K562 (cell line): ENCODE data around the gene HSD17B1. TPM values are rescaled to one million over a fixed set of nuclear protein-coding genes. Genes with fewer than 3 reads are reported as not detected.

Source experiments
- AFF1 ChIP-seq, 2 experiments: fragments of 450-650 bp; IDR thresholded peaks; 2 replicates each; pipeline ENCODE4 v1.6.1; 2018; ENCODE audit warnings: mild to moderate bottlenecking in 2 of 2, low read depth in 1 of 2; ENCODE audit not compliant: partially characterized antibody in 2 of 2
- ARNT ChIP-seq, 2 experiments: fragments of 450-650 bp; IDR thresholded peaks; 2 replicates each; pipeline ENCODE4 v1.6.1; 2016; ENCODE audit warnings: mild to moderate bottlenecking in 1 of 2
- GATAD2A ChIP-seq: fragments of 450-650 bp; IDR thresholded peaks from 2 replicates; pipeline ENCODE4 v1.6.1; 2017
- MAFF ChIP-seq: IDR thresholded peaks from 2 replicates; pipeline ENCODE4 v1.6.1; 2012; ENCODE audit warnings: low read length, improper control_type of control experiment
- MAZ ChIP-seq, 2 experiments: fragments of 450-650 bp in 1 of 2; sonication (generic) in 1 of 2; formaldehyde crosslinking; IDR thresholded peaks in 1 of 2; conservative IDR thresholded peaks in 1 of 2; 2 replicates each; pipeline versions ENCODE4 v1.4.0 to v1.5.0; 2020; ENCODE audit warnings: mild to moderate bottlenecking in 1 of 2, missing genetic modification reagents in 1 of 2
- MLLT1 ChIP-seq, 2 experiments: fragments of 450-650 bp; IDR thresholded peaks; 2 replicates each; pipeline ENCODE4 v1.6.1; 2016
- MTA3 ChIP-seq: fragments of 450-650 bp; formaldehyde crosslinking; IDR thresholded peaks from 2 replicates; pipeline ENCODE4 v1.6.1; 2017; ENCODE audit warnings: mild to moderate bottlenecking, borderline replicate concordance
- NBN ChIP-seq: fragments of 450-650 bp; IDR thresholded peaks from 2 replicates; pipeline ENCODE4 v1.6.1; 2016; ENCODE audit warnings: low read depth, mild to moderate bottlenecking
- NFIC ChIP-seq: fragments of 450-650 bp; IDR thresholded peaks from 2 replicates; pipeline ENCODE4 v1.6.1; 2017; ENCODE audit warnings: mild to moderate bottlenecking, inconsistent platforms
- NR2C2 ChIP-seq, 2 experiments: fragments of 200-800 bp in 1 of 2; sonication (Bioruptor generic) in 1 of 2; sonication (generic) in 1 of 2; formaldehyde crosslinking in 1 of 2; IDR thresholded peaks; 2 replicates each; pipeline versions ENCODE4 v1.6.1 to v1.8.0; 2016 to 2022; ENCODE audit warnings: mild to moderate bottlenecking in 1 of 2, missing compliant biosample characterization in 1 of 2, missing genetic modification characterization in 1 of 2, missing genetic modification reagents in 1 of 2
- POLR2AphosphoS2 ChIP-seq: IDR thresholded peaks from 2 replicates; pipeline ENCODE4 v1.6.1; 2012; ENCODE audit warnings: low read length, improper control_type of control experiment
- RB1 ChIP-seq: fragments of 450-650 bp; IDR thresholded peaks from 2 replicates; pipeline ENCODE4 v1.6.1; 2017; ENCODE audit warnings: low read depth, mild to moderate bottlenecking
- STAT6 ChIP-seq: sonication (generic); formaldehyde crosslinking; IDR thresholded peaks from 2 replicates; pipeline ENCODE4 v1.8.1; 2023; ENCODE audit warnings: mild to moderate bottlenecking, missing genetic modification reagents
- polyA plus RNA-seq, 8 experiments: library from polyadenylated mRNA; depleted of rRNA in 4 of 8; stranded (reverse) in 5 of 8; unstranded in 3 of 8; fragments of >200 nt; fragmentation: Nextera tagmentation in 2 of 8; fragmentation: Illumina TruSeq in 1 of 8; extraction: Ambion mirVana in 2 of 8; extraction: Trizol in 1 of 8; gene quantifications; 2 replicates each; pipeline versions ENCODE4 v1.2.1 to v1.2.3, GENCODE V29; 2011 to 2014; ENCODE audit warnings: inconsistent platforms in 1 of 8, missing spikeins in 1 of 8
- total RNA-seq, 7 experiments: library from RNA; depleted of rRNA in 6 of 7; stranded (reverse); fragments of >200 nt in 6 of 7; fragmentation: Illumina TruSeq in 2 of 7; extraction: Trizol in 2 of 7; gene quantifications; 2 replicates each; pipeline versions ENCODE4 v1.2.1 to v1.2.3, GENCODE V29; 2011 to 2021; ENCODE audit warnings: low replicate concordance in 1 of 7
- TF ChIP-seq, protein P1 (sequence below), 2 experiments: IDR thresholded peaks; 2 replicates each; pipeline ENCODE4 v1.6.1; 2011; ENCODE audit warnings: borderline replicate concordance in 1 of 2, control low read depth in 1 of 2, low read depth in 1 of 2, low read length in 1 of 2, mild to moderate bottlenecking in 1 of 2, mixed read lengths in 1 of 2, moderate library complexity in 1 of 2; ENCODE audit not compliant: insufficient read depth in 1 of 2, insufficient read length in 1 of 2, poor library complexity in 1 of 2, severe bottlenecking in 1 of 2; ENCODE audit errors: extremely low read depth in 1 of 2
- TF ChIP-seq, protein P2 (sequence below), 3 experiments: IDR thresholded peaks in 2 of 3; conservative IDR thresholded peaks in 1 of 3; 2 replicates each; pipeline ENCODE4 v1.5.1; 2011 to 2012; ENCODE audit warnings: low read length in 3 of 3, mild to moderate bottlenecking in 3 of 3, control low read depth in 2 of 3, improper control_type of control experiment in 1 of 3, inconsistent platforms in 1 of 3, low read depth in 1 of 3, mixed read lengths in 1 of 3, moderate library complexity in 1 of 3; ENCODE audit not compliant: insufficient read depth in 2 of 3

HSD17B1 gene
- total and polyA plus RNA-seq, 9 of the 15 experiments (the other 6 are each of a cell fraction or from before 2014, with no cell fraction given): 0.55 to 21.1 (median 3.6) TPM

GRCh38 chr17:42517516-42517915 is 35.2 kb upstream of the HSD17B1 start (continued):
- TF ChIP-seq AFF1 (IDR thresholded peaks at IDR 0.05; ENCODE audit: low read depth in 1 of 2, partially characterized antibody in 2 of 2): peak in 1 of 2 experiments; percentile 26
- peak in 1 of 2 experiments; percentile 61; a peak in 1 of 4 replicates for TF ChIP-seq ARNT (IDR thresholded peaks at IDR 0.05)
- peak; percentile 72; the same call in 1 of the 2 replicates for TF ChIP-seq POLR2AphosphoS2
- TF ChIP-seq MLLT1 (IDR thresholded peaks at IDR 0.05): 0 out of 4 replicates have a peak, but pooled peaks of 1 of the 2 experiments have one; percentile 20
- TF ChIP-seq MAFF: no peak
- TF ChIP-seq NR2C2 (CRISPR knock-in tag; IDR thresholded peaks at IDR 0.05): no peak
- no peak for TF ChIP-seq NR2C2 (tag; IDR thresholded peaks at IDR 0.05)
- TF ChIP-seq MAZ (CRISPR knock-in tag; conservative IDR thresholded peaks at IDR 0.05 in 1 of 2, IDR thresholded peaks at IDR 0.05 in 1 of 2): peak in 1 of 2 experiments; percentile 81; a peak in 2 of 4 replicates
- TF ChIP-seq RB1: peak; percentile 63; the same call in 1 of the 2 replicates
- TF ChIP-seq, protein P1, sequence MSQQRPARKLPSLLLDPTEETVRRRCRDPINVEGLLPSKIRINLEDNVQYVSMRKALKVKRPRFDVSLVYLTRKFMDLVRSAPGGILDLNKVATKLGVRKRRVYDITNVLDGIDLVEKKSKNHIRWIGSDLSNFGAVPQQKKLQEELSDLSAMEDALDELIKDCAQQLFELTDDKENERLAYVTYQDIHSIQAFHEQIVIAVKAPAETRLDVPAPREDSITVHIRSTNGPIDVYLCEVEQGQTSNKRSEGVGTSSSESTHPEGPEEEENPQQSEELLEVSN (IDR thresholded peaks at IDR 0.05; ENCODE audit: borderline replicate concordance in 1 of 2, extremely low read depth in 1 of 2, insufficient read depth in 1 of 2, insufficient read length in 1 of 2, low read depth in 1 of 2, low read length in 1 of 2, poor library complexity in 1 of 2, severe bottlenecking in 1 of 2): no peak
- TF ChIP-seq MTA3: peak; percentile 71; the same call in 1 of the 2 replicates
- peak; percentile 39 for TF ChIP-seq NFIC
- 0 out of 2 replicates have a peak, but pooled peaks have one; percentile 28 for TF ChIP-seq NBN
- TF ChIP-seq GATAD2A: 0 out of 2 replicates have a peak, but pooled peaks have one; percentile 51
- TF ChIP-seq STAT6: no peak; the same call in 1 of the 2 replicates
- TF ChIP-seq, protein P2, sequence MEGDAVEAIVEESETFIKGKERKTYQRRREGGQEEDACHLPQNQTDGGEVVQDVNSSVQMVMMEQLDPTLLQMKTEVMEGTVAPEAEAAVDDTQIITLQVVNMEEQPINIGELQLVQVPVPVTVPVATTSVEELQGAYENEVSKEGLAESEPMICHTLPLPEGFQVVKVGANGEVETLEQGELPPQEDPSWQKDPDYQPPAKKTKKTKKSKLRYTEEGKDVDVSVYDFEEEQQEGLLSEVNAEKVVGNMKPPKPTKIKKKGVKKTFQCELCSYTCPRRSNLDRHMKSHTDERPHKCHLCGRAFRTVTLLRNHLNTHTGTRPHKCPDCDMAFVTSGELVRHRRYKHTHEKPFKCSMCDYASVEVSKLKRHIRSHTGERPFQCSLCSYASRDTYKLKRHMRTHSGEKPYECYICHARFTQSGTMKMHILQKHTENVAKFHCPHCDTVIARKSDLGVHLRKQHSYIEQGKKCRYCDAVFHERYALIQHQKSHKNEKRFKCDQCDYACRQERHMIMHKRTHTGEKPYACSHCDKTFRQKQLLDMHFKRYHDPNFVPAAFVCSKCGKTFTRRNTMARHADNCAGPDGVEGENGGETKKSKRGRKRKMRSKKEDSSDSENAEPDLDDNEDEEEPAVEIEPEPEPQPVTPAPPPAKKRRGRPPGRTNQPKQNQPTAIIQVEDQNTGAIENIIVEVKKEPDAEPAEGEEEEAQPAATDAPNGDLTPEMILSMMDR (IDR thresholded peaks at IDR 0.05 in 2 of 3, conservative IDR thresholded peaks at IDR 0.05 in 1 of 3; ENCODE audit: insufficient read depth in 2 of 3, low read depth in 1 of 3, low read length in 3 of 3): peak; percentile 98
